NCI-H2029 (cell line): Measurements from ENCODE around the gene CCDC85A.

Source experiments
- DNase-seq: peaks from one replicate; lab custom pipeline; 2025; lab: John Stamatoyannopoulos, UW

CCDC85A gene

GRCh38 chr2:56240210-56240609 lies 56.4 kb downstream of the CCDC85A start:
- no peak for DNase-seq

- DNase-seq: no peak
Measured at GRCh38 chr2:56244506-56244905, 60.7 kb downstream of the CCDC85A start.

GRCh38 chr2:56244911-56245530 lies 61.2 kb downstream of the CCDC85A start:
- DNase-seq: no peak

- DNase-seq: no peak
Measured at GRCh38 chr2:56248965-56249742, 65.4 kb downstream of the CCDC85A start.

- DNase-seq: no peak
Measured at GRCh38 chr2:56250153-56250729, 66.5 kb downstream of the CCDC85A start.

- DNase-seq: no peak
Measured at GRCh38 chr2:56260415-56260814, 76.6 kb downstream of the CCDC85A start.

GRCh38 chr2:56262241-56262640 lies 78.5 kb downstream of the CCDC85A start:
- no peak for DNase-seq

GRCh38 chr2:56263876-56264275 lies 80.1 kb downstream of the CCDC85A start:
- no peak for DNase-seq

GRCh38 chr2:56266761-56267414 lies 83.1 kb downstream of the CCDC85A start:
- DNase-seq: no peak

- no peak for DNase-seq
Measured at GRCh38 chr2:56267415-56267788, 83.6 kb downstream of the CCDC85A start.

- DNase-seq: no peak
Measured at GRCh38 chr2:56268856-56269255, 85.1 kb downstream of the CCDC85A start.

- DNase-seq: no peak
Measured at GRCh38 chr2:56271275-56271674, 87.5 kb downstream of the CCDC85A start.

GRCh38 chr2:56285224-56285623 lies 101.4 kb downstream of the CCDC85A start:
- no peak for DNase-seq

- no peak for DNase-seq
Measured at GRCh38 chr2:56286936-56287335, 103.1 kb downstream of the CCDC85A start.

- DNase-seq: no peak
Measured at GRCh38 chr2:56287508-56287907, 103.7 kb downstream of the CCDC85A start.

GRCh38 chr2:56287974-56288373 lies 104.2 kb downstream of the CCDC85A start:
- DNase-seq: no peak

- no peak for DNase-seq
Measured at GRCh38 chr2:56288838-56289580, 105.2 kb downstream of the CCDC85A start.

- no peak for DNase-seq
Measured at GRCh38 chr2:56291711-56292110, 107.9 kb downstream of the CCDC85A start.

GRCh38 chr2:56292951-56293350 lies 109.2 kb downstream of the CCDC85A start:
- DNase-seq: no peak

GRCh38 chr2:56295666-56296065 lies 111.9 kb downstream of the CCDC85A start:
- DNase-seq: no peak

- DNase-seq: no peak
Measured at GRCh38 chr2:56297671-56298070, 113.9 kb downstream of the CCDC85A start.

- DNase-seq: no peak
Measured at GRCh38 chr2:56299171-56299691, 115.4 kb downstream of the CCDC85A start.
